ENCODE data around the gene TRIM56.
"Not testable (repeated sequence)": the region's sequence is repeated elsewhere in the genome, so short reads cannot be mapped to it uniquely, and the experiment has no call there.

TRIM56 gene

GRCh38 chr7:101092266-101092905 lies 7.1 kb downstream of the TRIM56 start:
- not testable (repeated sequence) for DNase-seq

GRCh38 chr7:101093906-101094305 lies 8.6 kb downstream of the TRIM56 start:
- DNase-seq: no peak

GRCh38 chr7:101094376-101094775 lies 9.1 kb downstream of the TRIM56 start:
- DNase-seq: no peak

- no peak for DNase-seq
Measured at GRCh38 chr7:101094791-101095375, 9.6 kb downstream of the TRIM56 start.

- no peak for DNase-seq
Measured at GRCh38 chr7:101096331-101096956, 11.2 kb downstream of the TRIM56 start.

- no peak for DNase-seq
Measured at GRCh38 chr7:101096957-101097347, 11.7 kb downstream of the TRIM56 start.

- no peak for DNase-seq
Measured at GRCh38 chr7:101097561-101097960, 12.3 kb downstream of the TRIM56 start.

- DNase-seq: peak in 1 of 2 experiments; percentile 28
Measured at GRCh38 chr7:101099969-101100781, 14.9 kb downstream of the TRIM56 start.

- no peak for DNase-seq
Measured at GRCh38 chr7:101100858-101101847, 15.9 kb downstream of the TRIM56 start.

- DNase-seq: no peak
Measured at GRCh38 chr7:101102026-101102425, 16.7 kb downstream of the TRIM56 start.

- DNase-seq: not testable (repeated sequence)
Measured at GRCh38 chr7:101103701-101104100, 18.4 kb downstream of the TRIM56 start.

GRCh38 chr7:101104193-101104713 lies 19.0 kb downstream of the TRIM56 start:
- DNase-seq: no peak

GRCh38 chr7:101104799-101105198 lies 19.5 kb downstream of the TRIM56 start:
- DNase-seq: no peak

GRCh38 chr7:101105248-101105647 lies 20.0 kb downstream of the TRIM56 start:
- not testable (repeated sequence) for DNase-seq

- DNase-seq: no peak
Measured at GRCh38 chr7:101106386-101106785, 21.1 kb downstream of the TRIM56 start.

GRCh38 chr7:101108330-101108857 lies 23.1 kb downstream of the TRIM56 start:
- DNase-seq: no peak

- DNase-seq: no peak
Measured at GRCh38 chr7:101108961-101109360, 23.7 kb downstream of the TRIM56 start.

- no peak for DNase-seq
Measured at GRCh38 chr7:101109368-101109767, 24.1 kb downstream of the TRIM56 start.

- DNase-seq: no peak
Measured at GRCh38 chr7:101111261-101111660, 26.0 kb downstream of the TRIM56 start.

GRCh38 chr7:101112233-101112632 lies 27.0 kb downstream of the TRIM56 start:
- no peak for DNase-seq

- DNase-seq: not testable (repeated sequence)
Measured at GRCh38 chr7:101113140-101113539, 27.9 kb downstream of the TRIM56 start.

- no peak for DNase-seq
Measured at GRCh38 chr7:101113836-101114235, 28.6 kb downstream of the TRIM56 start.

Data from NCI-H2081 (cell line).